Fibroblast of lung (primary cell): ENCODE results near the gene CCKAR. TPM values are rescaled to one million over a fixed set of nuclear protein-coding genes. Genes with fewer than 3 reads are reported as not detected.

Experiments used
- DNase-seq, 2 donors: peaks; one replicate each; pipeline versions ENCODE4 v3.0.0 to v3.0.0-alpha.2; 2010; ENCODE audit warnings: low read depth in 2 of 2
- H2AFZ ChIP-seq: 2 replicates; pipeline ENCODE4 v1.5.1; 2012; ENCODE audit warnings: low read length, control low read depth, inconsistent platforms
- H3K27ac ChIP-seq: 2 replicates; pipeline ENCODE4 v1.5.1; 2011; ENCODE audit warnings: low read length, control low read depth; ENCODE audit not compliant: insufficient read depth
- H3K27me3 ChIP-seq: 2 replicates; pipeline ENCODE4 v1.5.1; 2011; ENCODE audit warnings: mild to moderate bottlenecking, low read length; ENCODE audit not compliant: control insufficient read depth, insufficient read depth
- H3K36me3 ChIP-seq: 2 replicates; pipeline ENCODE4 v1.5.1; 2011; ENCODE audit warnings: low read length; ENCODE audit not compliant: control insufficient read depth, insufficient read depth
- H3K4me1 ChIP-seq: 2 replicates; pipeline ENCODE4 v1.5.1; 2011; ENCODE audit warnings: low read length; ENCODE audit not compliant: control insufficient read depth, insufficient read depth; ENCODE audit errors: extremely low read depth
- H3K4me2 ChIP-seq: 2 replicates; pipeline ENCODE4 v1.5.1; 2011; ENCODE audit warnings: low read length, control low read depth; ENCODE audit not compliant: insufficient read depth; ENCODE audit errors: extremely low read depth
- H3K4me3 ChIP-seq, 4 experiments: fragments of 200-600 bp in 1 of 4; sonication (generic) in 1 of 4; replicated peaks in 1 of 4; 2 replicates each; pipeline ENCODE4 v1.5.1; 2011 to 2016; ENCODE audit warnings: low read length in 4 of 4, low read depth in 3 of 4, mild to moderate bottlenecking in 3 of 4, control low read depth in 2 of 4, inconsistent platforms in 1 of 4, mixed read lengths in 1 of 4; ENCODE audit not compliant: insufficient read depth in 1 of 4; ENCODE audit errors: control extremely low read depth in 1 of 4
- H3K79me2 ChIP-seq: 2 replicates; pipeline ENCODE4 v1.5.1; 2012; ENCODE audit warnings: mild to moderate bottlenecking, low read length, inconsistent platforms; ENCODE audit not compliant: control insufficient read depth, insufficient read depth
- H3K9ac ChIP-seq: 2 replicates; pipeline ENCODE4 v1.5.1; 2011; ENCODE audit warnings: mild to moderate bottlenecking, low read length, control low read depth; ENCODE audit not compliant: insufficient read depth
- H3K9me3 ChIP-seq: 2 replicates; pipeline ENCODE4 v1.5.1; 2012; ENCODE audit warnings: low read depth, low read length; ENCODE audit not compliant: control insufficient read depth, insufficient read depth
- H4K20me1 ChIP-seq: 2 replicates; pipeline ENCODE4 v1.5.1; 2011; ENCODE audit warnings: low read length; ENCODE audit not compliant: control insufficient read depth, insufficient read depth; ENCODE audit errors: extremely low read depth
- CTCF ChIP-seq, 2 donors: IDR thresholded peaks in 1 of 2; conservative IDR thresholded peaks in 1 of 2; 1 replicate in 1 of 2; 2 replicates in 1 of 2; pipeline ENCODE4 v1.5.1; 2011 to 2012; ENCODE audit warnings: low read length in 2 of 2, control low read depth in 1 of 2, inconsistent platforms in 1 of 2, low read depth in 1 of 2, mild to moderate bottlenecking in 1 of 2
- EZH2 ChIP-seq: IDR thresholded peaks from 2 replicates; pipeline ENCODE4 v1.5.1; 2012; ENCODE audit warnings: low read length, control low read depth, mild to moderate bottlenecking; ENCODE audit errors: missing control alignments
- polyA plus RNA-seq, 2 donors: library from polyadenylated mRNA; depleted of rRNA in 1 of 2; stranded (reverse) in 1 of 2; unstranded in 1 of 2; fragments of >200 nt; gene quantifications; 2 replicates each; pipeline ENCODE4 v1.2.1, GENCODE V29; 2011 to 2012; ENCODE audit warnings: missing spikeins in 1 of 2
- total RNA-seq: library from RNA; depleted of rRNA; stranded (reverse); fragments of >200 nt; gene quantifications from 2 replicates; pipeline ENCODE4 v1.2.1, GENCODE V29; 2014

CCKAR gene
- total and polyA plus RNA-seq, 2 donors (not counting 1 experiment from before 2014, with no cell fraction given) = 0.59 to 0.83 TPM

GRCh38 chr4:26431461-26432180 lies 58.7 kb downstream of the CCKAR start:
- no peaks in the 10 kb centered on the region for H3K27me3 ChIP-seq
- H4K20me1 ChIP-seq = no peaks in the 10 kb centered on the region
- DNase-seq = peak in 1 of 2 donors; percentile 58
- H3K4me1 ChIP-seq = no peaks in the 10 kb centered on the region
- H3K4me2 ChIP-seq = no peak overlapping the region
- peaks cover 4% of the 10 kb centered on the region for H3K36me3 ChIP-seq
- H3K9me3 ChIP-seq = no peaks in the 10 kb centered on the region
- H3K27ac ChIP-seq = no peak overlapping the region
- no peak overlapping the region for H2AFZ ChIP-seq
- H3K79me2 ChIP-seq = peaks cover 4% of the 10 kb centered on the region
- H3K9ac ChIP-seq = no peak overlapping the region
- no peak for TF ChIP-seq EZH2
- no peak for TF ChIP-seq CTCF (conservative IDR thresholded peaks at IDR 0.05 in 1 of 2, IDR thresholded peaks at IDR 0.05 in 1 of 2; ENCODE audit: low read depth in 1 of 2, low read length in 2 of 2)
- H3K4me3 ChIP-seq = no peak overlapping the region

Other genes with a start within 250 kb of the CCKAR start
- gene RBPJ, start 169.5 kb downstream of the CCKAR start, total RNA-seq = 203 and 253 TPM in 2 replicates
- gene RBPJ, start 169.5 kb downstream of the CCKAR start, polyA plus RNA-seq = 144 and 327 TPM in 2 replicates
- 40.6 and 132 TPM in 2 replicates for gene TBC1D19, start 93.6 kb upstream of the CCKAR start, total RNA-seq
- gene TBC1D19, start 93.6 kb upstream of the CCKAR start, polyA plus RNA-seq = 29.5 and 38.2 TPM in 2 replicates